Loucy (cell line): Measurements from ENCODE around the gene EIF4H.

ENCODE experiments used
- H2AFZ ChIP-seq: fragments of 200-600 bp; sonication (generic); 2 replicates; pipeline ENCODE4 v1.6.0; 2016; ENCODE audit warnings: antibody characterized with exemption, mild to moderate bottlenecking, low read length, moderate library complexity
- H3F3A ChIP-seq: fragments of 200-600 bp; 2 replicates; pipeline ENCODE4 v1.6.0; 2016; ENCODE audit warnings: antibody characterized with exemption, low read depth, mild to moderate bottlenecking
- H3K27me3 ChIP-seq: fragments of 200-600 bp; sonication (generic); 2 replicates; pipeline ENCODE4 v1.6.1; 2014; ENCODE audit warnings: low read length, mild to moderate bottlenecking; ENCODE audit not compliant: insufficient read depth, poor library complexity, severe bottlenecking
- H3K36me3 ChIP-seq: fragments of 200-600 bp; sonication (generic); 2 replicates; pipeline ENCODE4 v1.6.1; 2016; ENCODE audit warnings: low read length; ENCODE audit not compliant: insufficient read depth
- H3K4me1 ChIP-seq: fragments of 200-600 bp; sonication (generic); 2 replicates; pipeline ENCODE4 v1.5.1; 2014; ENCODE audit warnings: low read length, mild to moderate bottlenecking; ENCODE audit not compliant: insufficient read depth, poor library complexity, severe bottlenecking
- H3K4me2 ChIP-seq: fragments of 200-600 bp; sonication (generic); 2 replicates; pipeline ENCODE4 v1.6.0; 2014; ENCODE audit warnings: antibody characterized with exemption, low read length, low read depth, mild to moderate bottlenecking; ENCODE audit not compliant: poor library complexity, severe bottlenecking
- H3K4me3 ChIP-seq: fragments of 200-600 bp; sonication (generic); 2 replicates; pipeline ENCODE4 v1.5.1; 2014; ENCODE audit warnings: low read length, mild to moderate bottlenecking, mixed read lengths; ENCODE audit not compliant: poor library complexity, severe bottlenecking
- H3K79me2 ChIP-seq: fragments of 200-600 bp; sonication (generic); 2 replicates; pipeline ENCODE4 v1.6.1; 2014; ENCODE audit warnings: low read length; ENCODE audit not compliant: insufficient read depth
- H3K9ac ChIP-seq: fragments of 200-600 bp; sonication (generic); 2 replicates; pipeline ENCODE4 v1.6.0; 2014; ENCODE audit warnings: mild to moderate bottlenecking, low read depth, low read length, moderate library complexity; ENCODE audit not compliant: poor library complexity, severe bottlenecking
- H3K9me2 ChIP-seq: fragments of 200-600 bp; sonication (generic); replicated peaks from 2 replicates; pipeline ENCODE4 v1.6.1; 2016; ENCODE audit warnings: low read depth, low read length, mixed read lengths
- H3K9me3 ChIP-seq: fragments of 200-600 bp; sonication (generic); 2 replicates; pipeline ENCODE4 v1.6.1; 2014; ENCODE audit warnings: mild to moderate bottlenecking, antibody characterized with exemption, low read length, low read depth; ENCODE audit not compliant: insufficient read depth
- H4K20me1 ChIP-seq: fragments of 200-600 bp; sonication (generic); 2 replicates; pipeline ENCODE4 v1.6.0; 2014; ENCODE audit warnings: antibody characterized with exemption, low read length, mild to moderate bottlenecking; ENCODE audit not compliant: insufficient read depth, poor library complexity, severe bottlenecking
- CTCF ChIP-seq: fragments of 200-600 bp; sonication (generic); conservative IDR thresholded peaks from 2 replicates; pipeline ENCODE4 v1.5.1; 2014; ENCODE audit warnings: mild to moderate bottlenecking, antibody characterized with exemption, low read length
- EZH2phosphoT487 ChIP-seq: fragments of 200-600 bp; IDR thresholded peaks from 2 replicates; pipeline ENCODE4 v1.6.1; 2018; ENCODE audit warnings: antibody characterized with exemption, mild to moderate bottlenecking, moderate library complexity, borderline replicate concordance

EIF4H gene

GRCh38 chr7:74231232-74231590 lies 57.1 kb downstream of the EIF4H start:
- H2AFZ ChIP-seq: no peak overlapping the region
- H3F3A ChIP-seq: no peaks in the 10 kb centered on the region
- no peaks in the 10 kb centered on the region for H3K79me2 ChIP-seq
- H3K9ac ChIP-seq: no peak overlapping the region
- H3K27me3 ChIP-seq: no peaks in the 10 kb centered on the region
- TF ChIP-seq CTCF (no peak), EZH2phosphoT487 (no peak)
- no peak overlapping the region for H3K4me3 ChIP-seq
- no peaks in the 10 kb centered on the region for H4K20me1 ChIP-seq
- no peak overlapping the region for H3K4me2 ChIP-seq
- H3K9me2 ChIP-seq: no peaks in the 10 kb centered on the region
- peaks cover 10% of the 10 kb centered on the region for H3K4me1 ChIP-seq
- no peaks in the 10 kb centered on the region for H3K9me3 ChIP-seq
- peaks cover 58% of the 10 kb centered on the region; the same call in 1 of the 2 replicates for H3K36me3 ChIP-seq

- H3K9ac ChIP-seq: no peak overlapping the region
- H3K27me3 ChIP-seq: no peaks in the 10 kb centered on the region
- H3K4me3 ChIP-seq: no peak overlapping the region
- H2AFZ ChIP-seq: no peak overlapping the region
- H3K79me2 ChIP-seq: no peaks in the 10 kb centered on the region
- no peaks in the 10 kb centered on the region for H3K9me2 ChIP-seq
- peaks cover 76% of the 10 kb centered on the region; the same call in 1 of the 2 replicates for H3K36me3 ChIP-seq
- no peaks in the 10 kb centered on the region for H3F3A ChIP-seq
- no peaks in the 10 kb centered on the region for H3K9me3 ChIP-seq
- H3K4me2 ChIP-seq: no peak overlapping the region
- TF ChIP-seq CTCF: no peak
- TF ChIP-seq EZH2phosphoT487: no peak
- H4K20me1 ChIP-seq: no peaks in the 10 kb centered on the region
- peaks cover 14% of the 10 kb centered on the region for H3K4me1 ChIP-seq
Observed at GRCh38 chr7:74233655-74234285, 59.6 kb downstream of the EIF4H start.

- Histone ChIP-seq H4K20me1 (no peaks in the 10 kb centered on the region), H3K4me3 (no peak overlapping the region), H3K27me3 (no peaks in the 10 kb centered on the region), H3K9ac (peak overlapping the region; percentile 48), H3K9me2 (no peaks in the 10 kb centered on the region), H2AFZ (no peak overlapping the region), H3K4me2 (no peak overlapping the region), H3K79me2 (no peaks in the 10 kb centered on the region), H3F3A (no peaks in the 10 kb centered on the region), H3K36me3 (peaks cover 82% of the 10 kb centered on the region; the same call in 1 of the 2 replicates), H3K9me3 (no peaks in the 10 kb centered on the region), H3K4me1 (peaks cover 14% of the 10 kb centered on the region)
- TF ChIP-seq CTCF (no peak), EZH2phosphoT487 (no peak)
Observed at GRCh38 chr7:74235518-74236268, 61.5 kb downstream of the EIF4H start.
